GM19395 (cell line): ENCODE results near the gene LAMA3.

Experiments
- ATAC-seq: cut with Tn5 transposase; IDR thresholded peaks from one replicate; pipeline ENCODE4 v1.9.1; 2021; ENCODE audit warnings: mild to moderate bottlenecking, moderate library complexity; ENCODE audit not compliant: unreplicated experiment

The LAMA3 gene

DNA sequence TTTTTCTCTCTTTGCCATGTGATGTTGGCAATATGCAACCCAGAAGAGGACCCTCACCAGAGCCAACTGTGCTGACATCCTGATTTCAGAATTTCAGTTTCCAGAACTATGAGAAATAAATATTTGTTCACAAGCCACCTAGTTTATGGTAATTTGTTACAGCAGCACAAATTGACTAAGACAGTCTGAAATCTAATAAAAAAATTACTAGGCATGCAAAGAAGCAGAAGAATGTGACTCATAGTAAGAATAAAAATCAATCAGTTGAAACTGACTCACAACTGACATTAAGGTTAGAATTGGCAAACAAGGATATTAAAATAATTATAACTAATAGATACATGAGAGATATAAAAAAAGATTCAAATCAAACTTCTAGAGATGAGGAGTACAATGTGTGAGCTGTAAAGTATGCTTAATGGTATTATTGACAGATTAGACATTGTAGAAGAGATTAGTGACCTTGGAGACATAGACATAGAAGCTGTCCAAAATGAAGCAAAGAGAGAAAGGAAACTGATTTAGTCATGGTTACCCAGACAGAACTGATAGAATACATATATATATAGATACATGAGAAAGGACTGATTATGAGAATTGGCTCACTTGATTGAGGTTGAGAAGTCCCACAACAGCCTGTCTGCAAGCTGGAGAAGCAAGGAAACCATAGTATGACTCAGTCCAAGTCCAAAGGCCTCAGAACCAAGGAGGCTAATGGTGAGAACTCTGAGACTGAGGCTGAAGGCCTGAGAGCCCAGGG, 297.5 kb downstream of the LAMA3 start:
- peak; percentile 75 for ATAC-seq

DNA sequence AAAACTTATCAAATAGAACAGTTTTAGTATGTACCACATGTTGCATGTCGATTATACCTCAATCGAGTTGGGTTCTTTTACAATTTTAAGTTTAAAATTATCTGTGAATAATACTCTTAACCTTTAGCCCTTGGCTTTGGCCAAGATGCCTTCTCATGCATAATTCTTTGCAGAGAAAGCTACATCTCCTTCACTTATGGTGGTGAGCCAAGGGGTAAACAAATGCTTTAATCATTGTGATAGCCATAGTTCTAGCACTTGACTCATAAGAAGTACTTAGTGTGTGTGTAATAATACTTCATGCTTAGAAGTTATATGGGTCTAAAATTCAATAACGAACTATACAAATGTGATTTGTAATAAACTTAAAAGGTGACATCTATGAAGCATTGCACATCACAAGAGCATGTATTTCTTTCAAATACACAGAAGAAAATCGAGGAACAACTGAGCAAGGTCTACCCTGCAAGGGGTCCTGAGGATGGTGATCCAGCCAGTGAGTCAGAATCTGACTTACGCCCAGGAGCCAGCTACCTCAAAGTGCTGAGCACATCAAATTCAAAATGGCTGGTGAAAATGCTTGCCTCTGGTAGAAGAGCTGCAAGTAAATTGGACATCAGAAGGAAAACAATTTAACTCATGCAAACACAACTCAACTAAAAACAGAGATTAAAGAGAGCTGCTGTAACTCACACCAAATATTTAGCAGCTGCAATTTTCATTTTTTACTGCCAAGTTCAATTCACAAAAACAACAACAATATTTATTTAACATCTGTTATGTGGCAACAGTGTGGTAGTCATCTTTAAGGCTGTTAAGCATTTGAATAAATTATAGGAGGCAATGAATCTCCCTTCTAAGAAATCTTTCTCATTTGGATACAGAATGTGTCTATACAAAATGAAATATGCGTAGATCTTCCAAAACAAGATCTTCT, 301.5 kb downstream of the LAMA3 start:
- ATAC-seq: no peak

DNA sequence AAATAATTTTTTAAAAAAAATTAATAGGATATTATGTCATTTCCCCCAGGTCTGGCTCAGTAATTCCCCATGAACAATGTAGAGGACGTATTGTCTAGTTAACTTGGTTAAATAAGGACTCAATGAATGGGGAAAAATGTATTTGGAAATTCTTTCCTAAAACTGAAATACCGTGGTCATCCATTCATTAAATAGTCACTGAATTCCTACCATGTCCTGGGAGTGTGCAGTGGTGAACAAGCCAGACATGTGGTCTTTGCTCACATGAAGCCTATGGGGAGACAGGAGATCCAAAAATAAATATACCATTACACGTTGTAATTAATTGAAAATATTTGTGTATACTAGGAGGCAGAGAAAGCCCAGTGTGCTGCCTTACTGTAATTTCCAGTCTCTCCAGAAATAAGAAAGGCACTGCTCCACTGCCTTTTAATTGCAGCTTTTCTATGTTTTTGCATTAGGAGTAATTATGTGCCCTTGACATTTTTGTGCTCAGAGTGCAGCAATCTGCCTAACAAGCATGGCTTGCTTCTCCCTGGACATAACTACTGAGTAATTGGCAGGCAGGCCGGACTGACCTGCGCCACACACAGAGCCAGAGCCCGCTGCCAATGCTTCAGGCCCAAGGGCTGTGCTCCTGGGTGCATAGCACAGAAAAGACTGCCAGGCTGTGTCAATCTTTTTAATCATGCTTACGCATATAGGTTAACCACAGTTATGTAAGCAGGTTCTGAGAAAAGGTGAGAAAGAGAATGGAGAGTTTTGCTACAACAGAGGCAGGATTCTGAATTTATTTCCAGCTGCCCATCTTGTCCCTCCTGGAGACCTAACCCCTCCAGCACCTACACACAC, 303.1 kb downstream of the LAMA3 start:
- no peak for ATAC-seq

GRCh38 chr18:23992941-23993280, 303.7 kb downstream of the LAMA3 start:
- no peak for ATAC-seq

GRCh38 chr18:23994361-23994902, 305.2 kb downstream of the LAMA3 start:
- ATAC-seq: no peak

GRCh38 chr18:23995180-23995579, 305.9 kb downstream of the LAMA3 start:
- no peak for ATAC-seq

DNA sequence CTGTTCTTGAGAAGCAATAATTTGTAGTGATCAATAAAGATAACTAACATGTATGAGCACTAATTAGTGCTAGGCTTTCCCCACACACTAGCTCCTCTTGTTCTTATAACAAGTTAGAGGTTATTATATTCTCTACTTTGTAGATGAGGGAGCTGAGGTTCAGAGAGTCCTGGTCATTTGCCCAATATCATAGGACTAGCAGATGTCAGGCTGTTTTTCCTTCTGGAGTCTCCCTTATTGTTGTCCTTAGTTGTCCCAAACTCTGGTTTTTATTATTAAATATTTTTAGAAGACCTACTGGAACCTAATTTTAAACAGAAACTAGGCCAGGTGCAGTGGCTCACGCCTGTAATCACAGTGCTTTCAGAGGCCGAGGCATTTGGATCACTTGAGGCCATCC, 308.8 kb downstream of the LAMA3 start:
- ATAC-seq: no peak

DNA sequence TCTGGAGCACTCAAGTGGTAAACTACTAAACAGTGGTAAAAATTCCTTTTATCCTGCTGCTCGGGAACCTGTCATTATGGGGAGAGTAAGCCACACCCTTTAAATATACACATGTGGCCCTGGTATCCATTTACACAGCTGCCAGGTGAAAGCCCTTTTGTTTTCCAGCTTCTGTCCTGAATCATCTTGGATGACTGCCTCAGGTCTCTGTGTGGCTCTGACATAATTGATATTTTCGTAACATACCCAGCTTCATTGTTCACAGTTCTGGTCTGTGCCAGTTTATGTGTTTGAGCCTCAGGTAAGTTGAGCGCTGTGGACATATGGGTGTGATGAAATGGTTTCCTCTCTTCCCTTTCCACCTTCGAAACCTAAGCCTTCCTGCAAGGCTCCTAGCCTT, 309.6 kb downstream of the LAMA3 start:
- no peak for ATAC-seq

DNA sequence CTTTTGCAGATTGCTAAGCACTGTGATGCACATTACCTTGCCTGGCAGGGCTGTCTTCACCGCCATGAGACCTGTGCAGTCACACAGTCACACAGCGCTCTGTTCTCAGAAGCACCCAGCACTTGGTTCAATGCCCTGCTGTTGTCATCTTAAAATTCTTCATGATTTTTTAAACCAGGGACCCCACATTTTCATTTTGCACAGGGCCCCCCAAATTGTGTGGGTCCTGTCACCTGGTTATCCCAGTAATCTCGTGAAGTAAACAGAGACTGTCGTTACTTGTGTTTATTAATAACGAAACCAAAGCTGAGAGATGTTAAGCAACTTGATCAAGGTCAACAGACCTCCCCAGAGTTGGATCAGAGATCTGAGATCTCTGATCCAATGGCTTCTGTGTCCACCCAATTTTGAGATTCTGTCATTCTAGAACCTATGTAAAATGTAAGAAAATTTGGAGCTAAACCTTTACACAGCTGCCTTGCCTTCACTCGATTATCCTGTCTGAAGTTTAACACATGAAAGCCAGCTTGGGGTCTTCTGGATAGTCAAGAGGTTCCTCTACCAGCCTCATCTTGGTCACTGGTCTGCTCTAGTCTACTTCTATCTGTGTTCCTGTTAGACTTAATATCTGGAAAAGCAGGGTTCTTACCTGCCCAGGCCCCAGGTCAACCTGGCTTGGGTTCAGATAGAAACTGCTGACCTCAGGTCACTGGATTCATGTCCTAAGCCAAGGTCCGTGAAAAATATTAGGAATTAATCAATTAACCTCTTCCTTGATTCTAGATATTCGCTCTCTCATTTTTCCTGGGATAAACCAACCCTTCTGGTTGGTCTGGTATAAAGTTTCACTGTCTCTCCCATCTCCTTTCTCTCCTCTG, 311.6 kb downstream of the LAMA3 start:
- no peak for ATAC-seq

GRCh38 chr18:24002479-24002878, 313.2 kb downstream of the LAMA3 start:
- ATAC-seq: no peak

DNA sequence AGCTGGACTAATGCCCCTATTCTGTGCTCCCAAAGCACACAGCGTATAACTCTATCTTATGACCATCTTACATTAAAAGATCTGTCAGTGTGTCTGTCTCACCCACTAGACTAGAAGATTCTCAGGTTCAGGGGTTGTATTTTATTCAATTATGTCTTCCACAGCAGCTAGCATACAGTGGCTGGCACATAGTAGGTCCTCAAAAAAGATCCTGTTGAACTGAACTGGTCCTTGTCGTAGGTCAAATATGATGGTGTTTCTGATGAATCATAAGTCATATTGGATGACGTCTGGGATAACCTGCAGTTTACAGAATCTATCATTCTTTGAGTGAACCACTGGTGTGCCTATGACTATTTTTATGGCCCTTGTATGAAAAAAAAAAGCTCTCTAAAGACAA, 314.0 kb downstream of the LAMA3 start:
- ATAC-seq: no peak

- ATAC-seq: no peak
Observed at GRCh38 chr18:24003903-24004640, 314.8 kb downstream of the LAMA3 start.
